ENCODE results near the gene GRIA3.

The GRIA3 gene

DNA sequence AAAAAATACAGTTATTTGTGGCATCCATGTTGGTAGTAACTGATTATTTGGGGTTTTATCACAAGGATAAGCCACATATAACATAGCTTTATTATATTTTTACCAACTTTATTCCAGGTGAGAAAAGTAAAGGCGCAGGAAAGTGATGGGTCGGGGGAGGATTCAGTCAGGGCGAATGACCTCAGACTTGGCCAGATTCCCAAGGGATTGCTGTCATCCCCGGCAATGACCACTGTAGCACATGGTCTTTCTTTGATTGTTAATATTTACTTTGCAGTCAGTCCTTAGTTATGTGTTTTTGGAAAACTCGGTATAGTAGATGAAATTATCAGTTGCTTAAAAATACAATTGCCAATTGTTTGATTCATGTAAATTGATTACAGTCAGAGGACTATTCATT is 17.6 kb downstream of the GRIA3 start:
- DNase-seq = no peak

DNA sequence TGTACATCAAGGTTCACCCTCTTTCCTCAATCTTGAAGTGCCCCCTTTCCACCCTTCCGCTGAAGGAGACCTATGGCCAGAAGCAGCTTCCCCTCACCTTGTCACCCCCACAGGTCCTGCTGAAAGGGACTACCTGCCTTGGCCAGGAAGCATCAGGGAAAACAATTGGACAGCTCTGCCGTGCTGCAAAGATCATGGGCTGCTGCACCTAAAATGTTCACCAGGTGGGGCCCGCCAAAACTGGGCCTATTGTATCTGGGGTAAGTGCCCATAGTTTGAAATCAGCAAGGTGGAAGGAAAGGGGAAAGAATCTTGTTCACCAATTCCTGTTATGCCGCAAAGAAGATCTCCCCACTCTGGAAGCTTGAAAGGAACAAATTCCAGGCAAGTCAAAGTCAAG is 18.4 kb downstream of the GRIA3 start:
- DNase-seq = no peak

DNA sequence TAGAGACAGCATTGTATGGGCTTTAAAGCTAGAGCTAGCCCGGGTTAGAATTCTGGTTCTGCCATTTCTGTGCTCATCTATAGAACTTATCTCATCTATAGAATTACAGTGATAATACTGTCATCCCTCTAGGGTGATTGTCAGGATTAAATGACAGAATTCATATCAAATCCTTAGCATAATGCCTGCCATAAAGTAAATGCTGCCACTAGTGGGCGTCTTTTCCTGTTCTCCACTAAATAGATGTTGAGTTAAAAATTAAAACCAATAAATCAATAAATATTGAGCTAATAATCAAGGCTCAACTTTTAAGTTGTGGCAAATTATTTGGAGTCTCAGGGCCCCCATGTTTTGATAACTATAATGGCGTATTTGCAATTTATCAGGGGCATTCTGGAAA is 19.7 kb downstream of the GRIA3 start:
- DNase-seq = no peak

DNA sequence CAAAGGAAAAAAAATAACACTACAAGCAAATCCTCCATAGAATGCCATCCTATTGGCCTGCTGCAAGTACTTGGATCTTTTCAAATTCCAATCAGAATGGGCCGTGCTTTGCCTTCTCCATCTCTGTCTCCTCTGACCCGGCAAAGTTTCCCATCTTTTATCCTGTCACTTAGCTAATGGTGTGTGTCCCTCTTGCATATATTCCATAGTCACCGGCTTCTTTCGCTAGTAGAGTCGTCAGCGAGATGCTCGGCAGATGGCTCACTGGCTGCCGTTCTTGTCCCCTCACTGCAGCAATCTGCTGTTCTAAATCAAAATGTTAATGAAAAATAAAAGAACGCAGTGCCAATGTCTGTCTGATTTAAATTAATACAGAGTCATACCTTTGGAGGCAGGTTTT is 22.1 kb downstream of the GRIA3 start:
- no peak for DNase-seq

DNA sequence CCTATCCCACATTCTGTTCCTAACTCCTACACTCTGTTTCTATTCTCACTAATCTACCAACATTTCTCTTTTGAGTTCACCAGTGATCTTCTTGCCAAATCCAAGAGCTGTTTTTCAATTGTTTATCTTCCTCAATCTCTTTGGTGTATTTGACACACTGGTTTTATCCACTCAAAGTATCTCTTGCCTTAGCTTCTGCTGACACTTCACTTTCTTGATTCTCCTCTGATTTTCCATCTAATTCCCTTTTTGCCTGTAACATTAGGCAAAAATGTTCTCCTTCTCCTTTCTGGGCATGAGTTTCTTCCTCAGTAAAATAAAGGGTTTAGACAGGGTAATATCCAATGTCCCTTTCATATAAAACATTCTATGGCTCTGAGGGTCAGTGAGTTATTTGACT is 26.2 kb downstream of the GRIA3 start:
- DNase-seq = no peak

DNA sequence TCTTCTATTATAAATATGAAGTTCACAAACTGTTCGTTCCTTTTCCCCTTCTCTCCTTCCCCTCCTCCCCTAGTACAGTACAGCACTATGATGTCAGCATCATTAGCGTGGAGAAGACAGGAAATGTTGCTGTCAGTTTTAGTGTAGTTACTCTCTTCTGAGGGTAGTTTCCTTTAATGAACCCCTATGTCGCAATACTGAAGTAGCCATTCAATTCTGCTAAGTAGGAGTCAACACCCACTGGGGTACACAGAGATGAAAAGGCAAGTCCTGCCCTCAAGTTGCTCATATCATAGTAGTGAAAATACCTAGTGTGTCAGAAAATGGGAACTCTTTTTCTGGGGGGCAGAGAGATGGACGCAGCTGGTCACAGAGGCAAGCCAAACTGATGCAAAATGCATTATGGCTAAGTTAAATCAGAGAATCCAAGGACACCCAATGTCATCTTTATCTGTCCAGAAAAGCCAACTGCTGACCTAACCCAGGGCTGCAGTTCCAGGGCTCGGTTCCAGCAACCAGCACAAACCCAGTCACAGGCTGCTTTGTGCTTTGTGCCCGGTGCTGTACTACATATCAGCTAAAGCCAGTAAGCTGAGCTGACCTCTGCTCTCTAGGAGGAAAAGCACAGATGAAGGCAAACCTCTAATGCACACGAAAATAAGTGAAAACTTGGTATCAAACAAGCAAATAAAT is 31.5 kb downstream of the GRIA3 start:
- no peak for DNase-seq

DNA sequence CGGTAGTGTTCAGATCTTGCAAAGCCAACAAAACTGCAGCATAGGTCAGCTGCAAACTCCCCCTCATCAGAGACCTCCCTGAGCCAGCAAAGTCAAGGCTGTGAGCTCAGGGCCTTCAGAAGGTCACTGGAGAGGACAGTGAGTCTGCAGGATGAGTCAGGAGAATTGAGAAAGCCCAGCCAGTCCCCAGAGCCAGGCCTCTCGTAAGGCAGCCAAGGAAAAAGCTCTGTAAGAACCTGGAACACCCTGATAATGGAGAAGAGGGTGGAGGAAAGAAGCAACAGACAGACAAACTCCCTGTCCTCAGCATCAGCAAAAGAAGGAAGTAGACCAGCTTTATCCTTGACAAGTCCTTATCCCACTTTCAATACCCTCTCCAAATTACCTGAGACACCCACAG is 33.0 kb downstream of the GRIA3 start:
- DNase-seq = no peak

DNA sequence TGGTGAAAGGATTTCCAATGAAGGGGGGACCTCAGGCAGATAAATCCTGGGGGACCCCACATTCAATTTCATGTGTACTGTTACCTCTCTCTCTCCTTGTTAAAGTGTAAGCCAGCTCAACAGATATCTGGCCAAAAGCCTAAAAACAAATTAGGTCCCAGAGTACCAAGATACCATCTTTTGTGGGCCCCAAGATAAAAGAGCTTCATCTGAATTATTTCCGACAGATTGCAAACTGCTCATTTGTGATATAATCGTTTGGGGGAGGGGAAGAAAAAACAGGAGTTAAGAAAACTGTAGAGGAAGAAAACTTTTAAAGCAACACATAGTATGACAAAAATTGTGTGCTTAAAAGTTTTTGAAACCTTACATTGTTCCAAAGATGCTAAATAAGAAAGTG is 33.6 kb downstream of the GRIA3 start:
- DNase-seq = no peak

DNA sequence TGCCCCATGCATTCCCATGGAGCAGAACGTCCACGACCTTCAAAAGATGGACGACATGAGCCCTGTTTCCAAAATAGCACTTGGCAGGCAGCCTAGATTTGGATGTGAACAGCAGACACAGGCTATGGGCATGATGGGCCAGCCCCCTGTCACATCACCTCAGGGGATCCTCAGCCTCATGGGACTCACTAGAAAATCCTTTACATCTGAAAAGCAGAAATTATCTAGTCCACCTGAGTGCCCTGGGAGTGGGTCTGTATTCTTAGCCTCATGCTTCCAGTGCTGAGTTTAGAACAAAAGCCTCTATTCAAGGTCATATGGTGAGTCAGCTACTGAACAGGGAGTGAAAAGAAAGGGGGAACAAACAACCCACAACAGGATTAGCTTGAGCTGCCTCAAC is 35.8 kb downstream of the GRIA3 start:
- no peak for DNase-seq

DNA sequence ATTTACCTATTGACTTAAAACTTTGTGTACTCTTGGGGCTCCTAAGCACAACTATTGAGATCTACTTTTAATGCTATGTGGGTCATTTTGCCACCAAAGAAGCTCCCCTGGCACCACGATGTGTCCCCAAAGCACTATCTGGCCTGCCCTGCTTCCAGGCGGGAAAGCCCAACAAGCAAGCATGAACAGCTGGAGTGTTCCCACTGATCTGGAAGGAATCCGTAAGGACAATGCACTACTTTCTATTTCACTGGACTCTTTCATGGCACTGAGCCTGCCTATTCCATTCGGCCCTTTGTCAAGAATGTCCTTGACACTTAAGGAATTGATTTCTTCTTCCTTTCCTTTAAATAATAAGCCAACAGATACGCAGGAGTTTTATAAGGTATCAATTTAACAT is 38.8 kb downstream of the GRIA3 start:
- no peak for DNase-seq

DNA sequence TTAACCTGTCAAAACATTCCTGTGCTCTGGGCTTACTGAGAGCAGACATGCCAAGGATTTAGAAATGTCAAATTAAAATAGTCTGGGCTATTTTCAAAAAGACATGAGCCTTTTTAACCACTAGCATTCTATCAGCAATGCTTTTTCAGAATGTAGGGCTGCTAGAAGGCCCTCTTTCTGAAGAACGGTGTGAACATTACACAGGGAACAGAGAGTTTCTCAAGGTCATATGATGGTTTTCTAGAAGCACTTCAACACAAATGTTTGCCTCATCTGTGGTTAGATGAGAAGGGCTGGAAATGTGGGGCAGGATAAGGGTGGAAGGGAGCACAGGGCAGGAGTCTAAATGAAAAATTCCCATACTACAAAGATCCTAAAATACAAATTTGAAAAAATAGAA is 39.3 kb downstream of the GRIA3 start:
- no peak for DNase-seq

DNA sequence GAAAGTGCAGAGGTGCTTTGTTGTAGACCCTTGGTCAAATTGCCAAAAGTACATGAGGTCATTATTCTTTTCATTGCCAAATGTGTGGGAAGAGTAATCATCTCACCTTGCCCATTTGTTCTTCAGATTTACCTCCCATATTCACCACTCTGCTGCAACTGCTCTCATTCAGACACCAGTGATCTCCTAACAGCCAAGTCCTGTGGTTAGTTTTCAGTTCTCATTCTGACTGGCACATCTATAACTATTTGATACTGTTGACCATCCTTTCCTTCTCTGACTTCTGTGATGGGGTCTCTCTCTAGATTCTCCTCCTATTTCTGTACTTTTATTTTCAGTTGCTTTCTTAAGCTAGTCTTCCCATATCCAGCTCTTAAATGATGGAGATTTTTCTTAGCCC is 39.8 kb downstream of the GRIA3 start:
- no peak for DNase-seq

DNA sequence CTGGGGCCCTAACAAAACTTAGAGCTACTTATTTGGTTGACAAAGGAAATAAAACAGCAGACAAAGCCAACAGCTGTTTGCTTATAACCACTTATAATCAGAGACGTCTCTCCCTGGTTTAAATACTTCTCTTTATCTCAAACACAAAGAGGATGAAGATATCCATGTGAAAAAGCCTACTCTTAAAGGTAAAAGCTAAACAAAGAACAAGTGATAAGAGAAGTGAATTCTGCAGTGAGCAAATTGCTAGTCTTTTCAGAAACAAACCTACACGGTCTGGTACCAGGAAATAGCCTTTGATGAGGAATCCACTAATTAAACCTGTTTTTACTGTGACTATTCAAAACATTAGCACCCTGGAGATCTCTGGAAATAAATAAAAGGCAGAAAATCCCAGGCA is 46.7 kb downstream of the GRIA3 start:
- DNase-seq = no peak

DNA sequence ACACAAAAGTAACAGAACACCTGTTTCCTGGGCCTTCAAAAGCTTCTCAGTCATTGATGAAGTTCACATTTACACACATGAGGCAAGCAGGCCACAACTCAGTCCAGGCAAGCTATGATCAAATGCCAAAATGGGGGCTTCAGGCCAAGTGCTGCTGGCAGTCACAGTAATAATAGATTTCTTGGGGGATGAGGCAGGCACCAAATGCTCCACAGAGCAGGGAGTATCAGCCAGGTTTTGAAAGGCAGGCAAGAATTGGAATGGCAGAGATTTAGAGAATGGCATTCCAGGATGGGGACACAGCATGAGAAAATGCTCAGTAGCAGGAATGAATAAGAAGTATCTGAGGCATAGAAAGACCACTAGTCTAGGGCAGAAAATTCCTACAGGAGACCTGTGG is 52.8 kb downstream of the GRIA3 start:
- no peak for DNase-seq

DNA sequence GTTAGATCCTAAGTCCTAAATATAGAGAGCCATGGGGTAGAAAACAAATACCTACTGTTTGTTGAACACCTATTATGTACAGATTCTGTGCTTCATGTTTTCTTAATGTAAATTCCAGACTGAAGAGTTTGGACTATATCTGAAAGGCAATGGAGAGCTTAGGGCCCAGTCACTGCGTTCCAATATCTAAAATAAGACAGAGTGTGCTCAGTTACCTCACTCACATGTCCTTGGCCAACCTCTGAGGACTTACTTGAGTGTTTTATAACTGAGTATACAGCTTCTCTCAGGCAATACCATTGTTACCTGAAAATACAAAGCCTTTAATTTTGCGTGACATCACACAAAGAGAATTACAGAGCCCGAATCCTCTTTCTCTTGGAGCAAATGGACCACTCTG is 53.2 kb downstream of the GRIA3 start:
- DNase-seq = no peak

DNA sequence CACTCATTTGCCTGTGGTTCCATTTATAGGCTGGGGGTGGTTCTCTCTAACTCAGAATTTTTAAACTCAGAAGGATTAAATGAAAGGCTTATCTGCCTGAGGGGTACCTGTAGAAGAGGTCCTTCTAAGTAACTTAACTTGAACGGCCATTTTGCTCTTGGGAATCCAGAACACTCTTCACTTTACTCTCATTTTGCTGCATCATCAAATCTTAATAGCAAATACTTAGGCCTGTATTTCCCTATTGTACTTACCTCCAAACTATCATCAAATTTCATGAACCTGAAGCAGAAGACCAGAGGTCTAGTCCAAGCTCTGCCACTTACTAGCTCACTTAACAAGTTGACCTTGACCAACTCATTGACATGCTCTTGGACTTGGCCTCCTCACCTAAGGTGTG is 70.4 kb downstream of the GRIA3 start:
- DNase-seq = no peak

DNA sequence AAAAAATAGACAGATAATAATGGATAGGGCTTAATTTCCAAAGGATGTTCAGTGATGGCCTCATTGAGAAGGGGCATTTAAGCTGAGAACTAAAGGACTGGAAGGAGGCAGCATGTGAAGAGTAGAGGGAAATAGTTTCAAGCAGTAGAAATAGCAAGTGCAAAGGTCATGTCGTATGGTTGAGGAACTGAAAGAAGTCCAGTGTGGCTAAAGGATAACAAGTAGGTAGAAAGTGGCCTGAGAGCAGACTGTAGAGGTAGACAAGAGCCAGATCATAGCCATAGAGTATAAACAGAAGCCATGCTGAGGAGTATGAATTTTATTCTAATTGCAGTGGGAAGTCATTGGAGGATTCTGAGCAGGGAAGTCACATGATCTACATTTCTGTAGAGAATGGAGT is 72.3 kb downstream of the GRIA3 start:
- DNase-seq = no peak

DNA sequence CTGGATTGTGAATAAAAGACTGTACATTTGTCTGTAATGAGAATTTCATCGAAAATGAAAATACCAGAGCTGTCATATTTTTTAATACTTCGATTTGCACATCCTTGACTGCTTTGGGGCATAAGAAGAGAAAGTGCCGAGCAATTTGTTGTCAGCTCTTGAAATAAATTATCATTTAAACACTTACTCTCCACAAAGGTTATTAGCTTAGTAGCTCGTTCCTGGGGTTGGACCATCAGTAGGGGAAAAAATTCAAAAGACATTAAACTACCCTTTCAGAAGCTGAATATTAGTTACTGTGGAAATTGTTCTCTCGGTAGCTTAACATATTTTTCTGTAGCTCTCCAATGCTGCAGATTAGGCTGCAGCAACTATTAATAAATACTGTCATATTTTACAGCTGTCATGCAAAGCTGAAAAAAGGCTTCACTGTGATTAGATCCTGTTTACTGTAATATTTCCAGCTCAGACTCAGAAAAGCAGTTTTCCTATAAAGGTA is 76.9 kb downstream of the GRIA3 start:
- DNase-seq = no peak

DNA sequence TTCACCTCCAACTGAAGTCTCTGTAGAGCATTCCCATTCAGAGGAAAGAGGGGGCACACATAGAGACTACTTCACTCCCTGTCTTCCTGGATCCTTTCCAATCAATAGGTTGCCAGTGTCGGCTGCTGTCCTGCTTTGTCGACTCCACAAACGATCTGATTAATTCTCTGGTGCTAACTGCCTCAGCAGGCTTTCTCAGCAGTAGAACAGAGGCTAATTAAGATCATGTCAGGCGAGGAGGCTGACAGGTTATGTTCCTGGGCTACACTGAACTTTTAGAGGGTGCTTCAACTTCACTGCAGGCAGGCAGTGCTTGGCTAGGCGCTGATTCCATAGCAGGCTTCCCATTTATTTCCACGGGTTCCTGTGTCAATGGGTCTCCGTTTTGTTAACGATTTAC is 79.2 kb downstream of the GRIA3 start:
- DNase-seq = no peak

DNA sequence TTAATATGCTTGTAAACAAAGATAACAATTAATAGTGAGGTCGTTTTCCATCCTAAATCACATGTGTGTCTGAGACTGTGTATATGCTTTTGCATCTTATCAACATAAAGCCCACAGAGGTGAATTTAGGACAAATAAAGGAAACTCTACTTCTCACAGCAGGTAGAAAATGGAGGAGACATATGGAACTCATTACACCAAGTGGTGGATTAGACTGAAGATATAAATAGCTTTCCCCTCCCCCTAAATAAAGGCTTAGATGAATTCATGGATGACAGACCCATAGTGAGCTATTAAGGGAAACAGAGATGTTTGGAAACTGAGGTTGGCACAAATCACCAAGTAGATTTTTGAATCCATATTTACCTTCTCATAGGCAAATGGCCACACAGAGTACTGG is 79.7 kb downstream of the GRIA3 start:
- DNase-seq = no peak

DNA sequence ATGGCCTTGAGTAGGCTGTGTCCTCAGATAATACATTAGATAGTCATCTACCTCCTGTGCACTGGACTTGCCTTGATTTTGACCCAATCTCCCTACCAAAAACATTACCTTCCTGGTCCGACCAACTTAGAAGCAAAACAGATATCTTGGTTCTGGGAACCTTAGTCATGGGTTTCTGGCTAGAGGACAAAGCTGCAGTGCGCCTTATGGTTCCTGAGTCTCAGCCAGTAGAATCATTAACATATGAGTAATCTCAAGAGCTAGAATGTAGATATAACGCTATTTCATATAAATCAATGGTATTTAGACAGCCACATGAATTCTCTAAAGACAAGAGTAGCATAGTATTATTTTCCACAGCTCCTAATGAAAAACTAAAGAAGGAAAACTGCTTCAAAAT is 83.1 kb downstream of the GRIA3 start:
- no peak for DNase-seq

DNA sequence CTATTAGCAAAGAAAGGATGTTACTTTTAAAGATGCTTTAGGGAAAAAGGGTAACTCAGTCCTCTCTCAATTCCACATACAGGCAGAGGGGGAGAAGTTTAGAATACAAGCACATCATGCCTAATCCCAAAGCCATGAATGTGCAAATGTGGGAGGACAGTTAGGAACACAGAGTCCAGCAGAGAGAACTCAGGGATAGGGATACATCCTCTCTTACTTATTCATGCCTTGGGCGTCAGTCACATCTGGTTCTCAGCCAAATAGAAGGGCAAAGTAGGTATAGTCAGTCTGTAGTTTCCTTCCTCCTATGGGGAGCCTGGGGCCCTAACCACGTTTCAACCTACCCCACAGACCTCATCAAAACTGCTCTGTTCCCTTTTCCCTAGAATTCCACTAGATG is 87.8 kb downstream of the GRIA3 start:
- no peak for DNase-seq

DNA sequence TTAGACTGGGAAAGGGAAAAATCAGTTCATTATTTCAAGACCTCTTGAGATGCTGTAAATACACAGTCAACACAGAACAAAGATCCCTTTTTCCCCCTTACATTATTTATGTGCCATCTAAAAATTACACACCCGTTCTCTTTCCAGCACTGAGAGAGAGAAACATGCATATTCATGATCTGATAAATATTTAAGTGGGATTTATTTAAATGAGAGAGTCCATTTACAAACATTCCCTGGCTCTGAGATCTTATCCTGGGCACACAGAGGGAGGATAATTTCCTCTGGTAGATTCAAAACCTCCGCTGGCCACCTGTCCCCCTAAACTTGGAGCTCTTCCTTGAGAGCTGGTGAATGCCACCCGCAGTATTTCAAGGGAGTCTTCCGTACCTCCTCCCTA is 88.6 kb downstream of the GRIA3 start:
- no peak for DNase-seq

DNA sequence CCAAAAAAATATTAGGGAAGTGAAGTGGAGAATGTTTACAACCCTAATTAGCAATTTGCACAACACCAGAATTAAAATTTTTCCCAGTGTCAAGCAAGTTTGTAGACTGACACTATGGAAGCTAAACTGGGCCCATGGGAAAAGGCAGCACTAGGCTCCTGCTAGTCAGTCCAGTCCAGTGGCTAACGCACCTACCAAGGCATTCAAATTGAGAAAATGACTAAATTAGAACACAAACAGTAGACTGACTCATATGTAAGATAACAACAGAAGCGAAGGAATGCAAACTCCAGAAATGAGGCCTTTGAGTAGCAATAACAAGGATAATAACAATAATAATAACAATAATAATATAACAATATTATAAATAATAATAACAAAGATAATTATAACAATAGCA is 90.7 kb downstream of the GRIA3 start:
- no peak for DNase-seq

DNA sequence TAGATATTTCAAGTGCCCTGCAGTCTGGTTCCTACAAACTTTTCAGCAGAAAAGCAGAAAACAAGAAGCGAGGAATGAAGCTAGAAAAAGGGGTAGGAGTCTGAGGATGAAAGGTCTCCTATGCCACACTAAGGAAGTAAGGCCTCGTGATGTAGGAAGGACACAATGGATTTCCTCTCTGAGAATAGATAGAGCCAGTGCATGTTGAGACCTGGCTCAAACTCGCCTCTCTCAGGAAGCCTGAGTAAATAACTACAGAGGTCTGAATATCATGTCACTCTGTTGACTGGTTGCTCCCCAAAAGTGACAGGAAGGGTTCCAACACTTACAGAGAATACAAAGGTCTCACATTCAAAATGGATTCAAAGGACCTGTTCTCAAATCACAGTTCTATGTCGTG is 93.3 kb downstream of the GRIA3 start:
- DNase-seq = no peak

DNA sequence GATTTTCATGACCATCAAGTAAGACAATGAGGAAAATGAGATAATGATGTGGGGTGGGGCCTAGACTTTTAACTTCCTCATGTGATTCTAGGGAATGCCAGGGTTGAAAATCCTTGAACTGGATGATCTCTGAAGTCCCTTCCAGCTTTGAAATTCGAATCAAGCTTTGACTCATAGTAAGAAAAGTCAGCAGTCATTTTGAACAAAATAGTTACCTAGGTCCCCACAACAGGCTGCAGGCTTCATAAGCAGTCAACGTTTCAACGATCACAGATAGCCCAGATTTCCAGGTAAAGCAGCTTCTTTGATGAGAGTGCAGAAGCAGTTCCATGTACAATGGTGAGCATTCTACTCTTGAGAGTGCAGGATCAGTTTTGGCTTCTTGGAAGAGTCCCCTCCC is 93.7 kb downstream of the GRIA3 start:
- DNase-seq = no peak
